Panc1 (cell line): Measurements from ENCODE around the gene NFU1. TPM values are rescaled to one million over a fixed set of nuclear protein-coding genes. Genes with fewer than 3 reads are reported as not detected.

Experiments used
- ATAC-seq: fragments of 200-7000 bp; cut with Tn5 transposase; 2 replicates; pipeline ENCODE4 v1.9.1; 2020; ENCODE audit warnings: mild to moderate bottlenecking, moderate library complexity
- BruUV-seq: library from RNA; stranded (reverse); fragments of 400-500 nt; replicated peaks from 2 replicates; lab custom pipeline; 2021; lab: Mats Ljungman, UMichigan
- CTCF ChIA-PET: fragments of 300-600 bp; sonication (Branson Sonifier 250); formaldehyde crosslinking; loops from one replicate; lab custom pipeline; 2022; ENCODE audit warnings: antibody characterized with exemption; lab: Charles Lee
- POLR2A ChIA-PET: fragments of 300-600 bp; sonication (Branson Sonifier 250); formaldehyde crosslinking; loops from one replicate; lab custom pipeline; 2022; ENCODE audit warnings: antibody characterized with exemption; lab: Charles Lee
- DNase-seq: peaks from one replicate; pipeline ENCODE4 v3.0.0-alpha.2; 2010; ENCODE audit warnings: low read depth, low spot score
- H3K27ac ChIP-seq: 2 replicates; pipeline ENCODE4 v1.5.1; 2011; ENCODE audit warnings: mild to moderate bottlenecking, low read length, inconsistent platforms
- H3K27me3 ChIP-seq: fragments of 200-500 bp; sonication (Bioruptor generic); 2 replicates; pipeline ENCODE4 v1.6.0; 2014; ENCODE audit warnings: low read length, inconsistent platforms; ENCODE audit not compliant: control insufficient read depth, insufficient read depth
- H3K36me3 ChIP-seq: fragments of 200-500 bp; sonication (Bioruptor generic); 2 replicates; pipeline ENCODE4 v1.5.1; 2014; ENCODE audit warnings: inconsistent platforms, mild to moderate bottlenecking, low read length, moderate library complexity; ENCODE audit not compliant: control insufficient read depth, insufficient read depth
- H3K4me1 ChIP-seq: 2 replicates; pipeline ENCODE4 v1.5.1; 2011; ENCODE audit warnings: inconsistent platforms, mild to moderate bottlenecking, low read length, moderate library complexity; ENCODE audit not compliant: control insufficient read depth, insufficient read depth
- H3K4me3 ChIP-seq, 2 experiments: 2 replicates each; pipeline ENCODE4 v1.5.1; 2011 to 2012; ENCODE audit warnings: low read depth in 2 of 2, low read length in 2 of 2, mild to moderate bottlenecking in 2 of 2, inconsistent platforms in 1 of 2, moderate library complexity in 1 of 2
- H3K9me3 ChIP-seq: fragments of 200-500 bp; sonication (Bioruptor generic); 2 replicates; pipeline ENCODE4 v1.5.1; 2014; ENCODE audit warnings: low read depth, mild to moderate bottlenecking, inconsistent platforms, low read length, moderate library complexity; ENCODE audit not compliant: control insufficient read depth, insufficient read depth
- POLR2AphosphoS5 ChIP-seq: IDR thresholded peaks from 2 replicates; pipeline ENCODE4 v1.6.1; 2012; ENCODE audit warnings: mild to moderate bottlenecking, low read depth, low read length, moderate library complexity
- REST ChIP-seq, 2 experiments: IDR thresholded peaks; 2 replicates each; pipeline ENCODE4 v1.6.1; 2011 to 2012; ENCODE audit warnings: low read depth in 2 of 2, control low read depth in 1 of 2, low read length in 1 of 2, mild to moderate bottlenecking in 1 of 2, moderate library complexity in 1 of 2; ENCODE audit not compliant: insufficient read depth in 1 of 2
- SIN3A ChIP-seq: IDR thresholded peaks from 2 replicates; pipeline ENCODE4 v1.6.1; 2012; ENCODE audit warnings: low read depth, mild to moderate bottlenecking, low read length, moderate library complexity, borderline replicate concordance; ENCODE audit not compliant: insufficient read depth
- TCF7L2 ChIP-seq: IDR thresholded peaks from 2 replicates; pipeline ENCODE4 v1.6.1; 2011; ENCODE audit warnings: mild to moderate bottlenecking, low read depth, low read length, inconsistent platforms
- in situ Hi-C: cut with HindIII; loops from 2 replicates; pipeline ENCODE4 v1.10.0; 2016; ENCODE audit warnings: low sequenced_read_pairs, low pct_unique_long_range_greater_than_20kb
- intact Hi-C: fragments of 100-400 bp; cut with micrococcal nuclease; formaldehyde crosslinking; loops from one replicate; pipeline ENCODE4 v1.10.0; 2022; ENCODE audit not compliant: unreplicated experiment
- total RNA-seq: library from RNA; stranded (reverse); gene quantifications from one replicate; pipeline ENCODE4 v1.2.1, GENCODE V29; 2021; ENCODE audit not compliant: unreplicated experiment
- TF ChIP-seq, protein P1 (sequence below): fragments of 450-650 bp; IDR thresholded peaks from 2 replicates; pipeline ENCODE4 v1.5.1; 2017; ENCODE audit warnings: mild to moderate bottlenecking

The NFU1 gene
- total RNA-seq, 1 experiment from 2014 or later, result 42.9 TPM

- ATAC-seq (no peak), DNase-seq (no peak)
- in situ Hi-C loops, result no loop called here
- no peaks in the 10 kb centered on the region for H3K27me3 ChIP-seq
- H3K9me3 ChIP-seq, result no peaks in the 10 kb centered on the region
- H3K27ac ChIP-seq, result no peak overlapping the region
- intact Hi-C loops, result no loop called here
- BruUV-seq, result no TSS peak
- POLR2A ChIA-PET, result no interaction called here
- no peaks in the 10 kb centered on the region; the same call in 1 of the 2 replicates for H3K36me3 ChIP-seq
- H3K4me1 ChIP-seq, result no peaks in the 10 kb centered on the region
- TF ChIP-seq REST (IDR thresholded peaks at IDR 0.05; ENCODE audit: insufficient read depth in 1 of 2, low read depth in 2 of 2, low read length in 1 of 2), result no peak
- TF ChIP-seq, protein P1, sequence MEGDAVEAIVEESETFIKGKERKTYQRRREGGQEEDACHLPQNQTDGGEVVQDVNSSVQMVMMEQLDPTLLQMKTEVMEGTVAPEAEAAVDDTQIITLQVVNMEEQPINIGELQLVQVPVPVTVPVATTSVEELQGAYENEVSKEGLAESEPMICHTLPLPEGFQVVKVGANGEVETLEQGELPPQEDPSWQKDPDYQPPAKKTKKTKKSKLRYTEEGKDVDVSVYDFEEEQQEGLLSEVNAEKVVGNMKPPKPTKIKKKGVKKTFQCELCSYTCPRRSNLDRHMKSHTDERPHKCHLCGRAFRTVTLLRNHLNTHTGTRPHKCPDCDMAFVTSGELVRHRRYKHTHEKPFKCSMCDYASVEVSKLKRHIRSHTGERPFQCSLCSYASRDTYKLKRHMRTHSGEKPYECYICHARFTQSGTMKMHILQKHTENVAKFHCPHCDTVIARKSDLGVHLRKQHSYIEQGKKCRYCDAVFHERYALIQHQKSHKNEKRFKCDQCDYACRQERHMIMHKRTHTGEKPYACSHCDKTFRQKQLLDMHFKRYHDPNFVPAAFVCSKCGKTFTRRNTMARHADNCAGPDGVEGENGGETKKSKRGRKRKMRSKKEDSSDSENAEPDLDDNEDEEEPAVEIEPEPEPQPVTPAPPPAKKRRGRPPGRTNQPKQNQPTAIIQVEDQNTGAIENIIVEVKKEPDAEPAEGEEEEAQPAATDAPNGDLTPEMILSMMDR, result no peak
- no peak for TF ChIP-seq POLR2AphosphoS5
- no peak for TF ChIP-seq TCF7L2
- no peak for TF ChIP-seq SIN3A
- H3K4me3 ChIP-seq, result no peak overlapping the region
- CTCF ChIA-PET, result no interaction called here
These were observed 19.8 kb upstream of the NFU1 start for GRCh38 chr2:69456950-69457445.

DNA sequence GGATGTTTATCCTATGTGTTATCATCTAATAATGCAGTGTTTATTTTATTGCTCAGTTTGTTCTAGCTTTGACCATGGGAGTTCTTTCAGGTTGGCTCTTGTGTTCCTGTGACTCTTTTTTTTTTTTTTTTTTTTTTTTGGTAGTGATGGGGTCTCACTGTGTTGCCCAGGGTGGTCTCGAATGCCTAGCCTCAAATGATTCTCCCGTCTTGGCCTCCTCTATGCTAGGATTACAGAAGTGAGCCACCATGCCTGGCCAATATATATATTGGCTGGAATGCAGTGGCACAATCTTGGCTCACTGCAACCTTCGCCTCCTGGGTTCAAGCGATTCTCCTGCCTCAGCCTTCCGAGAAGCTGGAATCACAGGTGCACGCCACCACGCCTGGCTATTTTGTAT is 18.9 kb upstream of the NFU1 start:
- in situ Hi-C loops (no loop called here), intact Hi-C loops (no loop called here)
- POLR2A ChIA-PET, result no interaction called here
- no peak for DNase-seq
- Histone ChIP-seq H3K27ac (no peak overlapping the region), H3K4me1 (no peaks in the 10 kb centered on the region), H3K9me3 (no peaks in the 10 kb centered on the region), H3K36me3 (no peaks in the 10 kb centered on the region), H3K4me3 (no peak overlapping the region), H3K27me3 (no peaks in the 10 kb centered on the region)
- CTCF ChIA-PET, result no interaction called here
- ATAC-seq, result no peak
- TF ChIP-seq REST (IDR thresholded peaks at IDR 0.05; ENCODE audit: insufficient read depth in 1 of 2, low read depth in 2 of 2, low read length in 1 of 2) (no peak), POLR2AphosphoS5 (no peak), SIN3A (no peak), TCF7L2 (no peak)
- TF ChIP-seq, protein P1, result no peak
- BruUV-seq, result no TSS peak
